ENCODE measurements around the gene USP53. TPM values are rescaled to one million over a fixed set of nuclear protein-coding genes. Genes with fewer than 3 reads are reported as not detected.

The USP53 gene
- total and polyA plus RNA-seq, 2 of the 13 experiments (the other 11 are each of a cell fraction or from before 2014, with no cell fraction given): 5.3 to 8.1 TPM

GRCh38 chr4:119244832-119245231 lies 32.3 kb downstream of the USP53 start:
- H4K20me1 ChIP-seq (ENCODE audit: insufficient read depth, low read length): no peaks in the 10 kb centered on the region
- no peak overlapping the region for H3K4me3 ChIP-seq (replicated peaks in 1 of 3; ENCODE audit: insufficient read depth in 1 of 3, low read depth in 2 of 3, low read length in 3 of 3)
- POLR2A ChIA-PET: no interaction called here
- H3K4me1 ChIP-seq (ENCODE audit: insufficient read depth, low read length): no peaks in the 10 kb centered on the region
- no TSS peak for BruUV-seq (replicated peaks)
- FAIRE-seq (no peak), ATAC-seq (no peak), DNase-seq (ENCODE audit: low spot score) (no peak)
- H2AFZ ChIP-seq (ENCODE audit: low read length): no peak overlapping the region
- peaks cover 0 to 22% of the 10 kb centered on the region in 2 experiments; a peak in 4 of 5 replicates for H3K36me3 ChIP-seq (replicated peaks in 1 of 2; ENCODE audit: control insufficient read depth in 1 of 2, insufficient read depth in 2 of 2, low read length in 2 of 2)
- no peaks in the 10 kb centered on the region for H3K79me2 ChIP-seq (ENCODE audit: insufficient read depth, low read length)
- no peak overlapping the region for H3K9ac ChIP-seq (ENCODE audit: insufficient read depth, low read depth, low read length)
- no peaks in the 10 kb centered on the region for H3K27me3 ChIP-seq (ENCODE audit: control insufficient read depth in 1 of 2, insufficient read depth in 2 of 2, low read length in 2 of 2)
- no peak for TF ChIP-seq CREB3 (CRISPR knock-in tag; IDR thresholded peaks at IDR 0.05)
- TF ChIP-seq, protein P1, sequence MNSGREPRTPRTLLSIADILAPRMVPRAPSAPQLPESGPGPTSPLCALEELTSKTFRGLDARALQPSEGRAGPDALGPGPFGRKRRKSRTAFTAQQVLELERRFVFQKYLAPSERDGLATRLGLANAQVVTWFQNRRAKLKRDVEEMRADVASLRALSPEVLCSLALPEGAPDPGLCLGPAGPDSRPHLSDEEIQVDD (CRISPR knock-in tag; IDR thresholded peaks at IDR 0.05; ENCODE audit: borderline replicate concordance): no peak
- no peak for TF ChIP-seq TARDBP (CRISPR knock-in tag; IDR thresholded peaks at IDR 0.05)
- no peak for TF ChIP-seq HNF4A (CRISPR knock-in tag; IDR thresholded peaks at IDR 0.05)
- TF ChIP-seq ZNF782 (CRISPR knock-in tag; IDR thresholded peaks at IDR 0.05; ENCODE audit: borderline replicate concordance): no peak
- TF ChIP-seq ZBTB10 (CRISPR knock-in tag; IDR thresholded peaks at IDR 0.05; ENCODE audit: borderline replicate concordance): no peak
- TF ChIP-seq SETDB1 (CRISPR knock-in tag; IDR thresholded peaks at IDR 0.05; ENCODE audit: borderline replicate concordance): no peak
- no peak for TF ChIP-seq NFE2L2 (IDR thresholded peaks at IDR 0.05; ENCODE audit: low read length)
- no peak for TF ChIP-seq ZFP62 (CRISPR knock-in tag; IDR thresholded peaks at IDR 0.05)
- TF ChIP-seq, protein P2, sequence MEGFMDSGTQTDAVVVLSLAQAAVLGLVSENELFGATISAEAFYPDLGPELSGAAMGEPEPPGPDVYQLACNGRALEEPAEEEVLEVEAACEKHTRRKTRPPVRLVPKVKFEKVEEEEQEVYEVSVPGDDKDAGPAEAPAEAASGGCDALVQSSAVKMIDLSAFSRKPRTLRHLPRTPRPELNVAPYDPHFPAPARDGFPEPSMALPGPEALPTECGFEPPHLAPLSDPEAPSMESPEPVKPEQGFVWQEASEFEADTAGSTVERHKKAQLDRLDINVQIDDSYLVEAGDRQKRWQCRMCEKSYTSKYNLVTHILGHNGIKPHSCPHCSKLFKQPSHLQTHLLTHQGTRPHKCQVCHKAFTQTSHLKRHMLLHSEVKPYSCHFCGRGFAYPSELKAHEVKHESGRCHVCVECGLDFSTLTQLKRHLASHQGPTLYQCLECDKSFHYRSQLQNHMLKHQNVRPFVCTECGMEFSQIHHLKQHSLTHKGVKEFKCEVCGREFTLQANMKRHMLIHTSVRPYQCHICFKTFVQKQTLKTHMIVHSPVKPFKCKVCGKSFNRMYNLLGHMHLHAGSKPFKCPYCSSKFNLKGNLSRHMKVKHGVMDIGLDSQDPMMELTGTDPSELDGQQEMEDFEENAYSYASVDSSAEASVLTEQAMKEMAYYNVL (CRISPR knock-in tag; IDR thresholded peaks at IDR 0.05; ENCODE audit: borderline replicate concordance): no peak
- in situ Hi-C loops (cut with HindIII; ENCODE audit: extremely low pct_ligation_motif_present, low pct_unique_long_range_greater_than_20kb): no loop called here
- no peak overlapping the region for H3K4me2 ChIP-seq (ENCODE audit: low read depth, low read length)
- no peaks in the 10 kb centered on the region for H3K9me3 ChIP-seq (ENCODE audit: low read length)
- H3K27ac ChIP-seq (ENCODE audit: extremely low read length, insufficient read depth, low read length): no peak overlapping the region
- CTCF ChIA-PET (ENCODE audit: low intra/inter-chr PET ratio, low total read pairs): no interaction called here
- intact Hi-C loops (cut with micrococcal nuclease; ENCODE audit: unreplicated experiment): no loop called here
